ENCODE data around the gene TMEM255B.
"Not testable (repeated sequence)": the region's sequence is repeated elsewhere in the genome, so short reads cannot be mapped to it uniquely, and the experiment has no call there.

TMEM255B gene

DNA sequence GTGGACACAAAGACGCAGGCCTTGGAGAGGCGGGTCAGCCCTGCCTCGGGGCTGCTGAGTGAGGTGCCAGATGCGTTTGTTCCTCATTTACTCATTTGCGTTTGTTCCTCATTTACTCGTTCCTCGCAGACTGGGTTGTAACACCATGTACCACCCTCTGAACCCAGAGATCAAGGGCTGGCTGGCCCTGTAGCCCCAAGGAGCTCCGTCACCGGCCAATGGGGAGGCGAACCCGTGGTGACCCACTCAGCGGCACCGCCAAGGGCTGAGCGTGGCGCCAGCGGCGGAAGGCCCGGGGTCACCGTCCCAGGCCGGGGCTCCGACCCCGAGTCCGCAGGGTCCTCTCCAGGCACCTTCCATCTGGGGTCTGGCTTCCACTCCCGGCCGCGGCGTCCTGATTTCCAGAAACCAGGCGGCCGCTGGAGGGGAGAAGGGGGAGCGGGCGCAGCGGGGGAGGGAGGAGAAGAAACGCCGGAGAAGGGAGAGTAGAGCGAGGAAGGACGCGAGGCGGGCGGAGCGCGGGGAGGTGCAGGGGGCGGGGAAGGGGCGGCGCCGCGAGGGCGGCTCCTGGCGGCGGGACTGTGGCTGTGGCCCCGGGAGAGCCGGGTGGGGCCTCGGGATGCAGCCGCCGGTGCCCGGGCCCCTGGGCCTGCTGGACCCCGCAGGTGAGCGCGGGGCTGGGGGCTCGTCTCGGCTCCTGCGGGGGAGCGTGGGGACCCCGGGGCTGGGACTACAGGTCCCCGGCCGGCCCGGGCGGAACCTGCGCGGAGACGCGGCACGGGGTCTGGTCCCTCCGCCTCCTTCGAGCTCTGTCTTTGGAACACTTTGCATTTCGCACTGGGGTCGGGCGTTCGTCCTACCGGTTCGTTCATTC is at the start of gene TMEM255B:
TMEM255B (plus strand) TSS at position 576 of the 874 bp plus-strand sequence; CDS start at position 620, 44 bp downstream.
- TF ChIP-seq, protein P1, sequence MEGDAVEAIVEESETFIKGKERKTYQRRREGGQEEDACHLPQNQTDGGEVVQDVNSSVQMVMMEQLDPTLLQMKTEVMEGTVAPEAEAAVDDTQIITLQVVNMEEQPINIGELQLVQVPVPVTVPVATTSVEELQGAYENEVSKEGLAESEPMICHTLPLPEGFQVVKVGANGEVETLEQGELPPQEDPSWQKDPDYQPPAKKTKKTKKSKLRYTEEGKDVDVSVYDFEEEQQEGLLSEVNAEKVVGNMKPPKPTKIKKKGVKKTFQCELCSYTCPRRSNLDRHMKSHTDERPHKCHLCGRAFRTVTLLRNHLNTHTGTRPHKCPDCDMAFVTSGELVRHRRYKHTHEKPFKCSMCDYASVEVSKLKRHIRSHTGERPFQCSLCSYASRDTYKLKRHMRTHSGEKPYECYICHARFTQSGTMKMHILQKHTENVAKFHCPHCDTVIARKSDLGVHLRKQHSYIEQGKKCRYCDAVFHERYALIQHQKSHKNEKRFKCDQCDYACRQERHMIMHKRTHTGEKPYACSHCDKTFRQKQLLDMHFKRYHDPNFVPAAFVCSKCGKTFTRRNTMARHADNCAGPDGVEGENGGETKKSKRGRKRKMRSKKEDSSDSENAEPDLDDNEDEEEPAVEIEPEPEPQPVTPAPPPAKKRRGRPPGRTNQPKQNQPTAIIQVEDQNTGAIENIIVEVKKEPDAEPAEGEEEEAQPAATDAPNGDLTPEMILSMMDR (IDR thresholded peaks at IDR 0.05; ENCODE audit: insufficient read depth, low read depth, low read length, missing control alignments): no peak
- peak; percentile 73 for DNase-seq (ENCODE audit: low read depth)
- peak within 1 kb of the TSS; percentile 53 for H3K4me3 ChIP-seq (ENCODE audit: low read length)

DNA sequence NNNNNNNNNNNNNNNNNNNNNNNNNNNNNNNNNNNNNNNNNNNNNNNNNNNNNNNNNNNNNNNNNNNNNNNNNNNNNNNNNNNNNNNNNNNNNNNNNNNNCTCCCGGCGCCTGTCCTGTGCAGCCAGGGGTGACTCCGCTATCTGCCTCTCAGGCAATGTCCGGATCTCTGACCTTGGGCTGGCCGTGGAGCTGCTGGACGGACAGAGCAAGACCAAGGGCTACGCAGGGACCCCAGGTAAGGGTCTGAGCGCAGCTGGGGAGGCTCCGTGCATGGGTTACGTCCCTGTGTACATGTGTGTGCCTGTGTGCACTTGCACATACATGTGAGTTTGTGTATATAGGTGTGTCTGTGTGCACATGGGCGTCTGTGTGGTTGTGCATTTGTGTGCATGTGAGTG is 36.1 kb upstream of the TMEM255B start:
- TF ChIP-seq, protein P1 (IDR thresholded peaks at IDR 0.05; ENCODE audit: insufficient read depth, low read depth, low read length, missing control alignments): no peak
- no peak overlapping the region for H3K4me3 ChIP-seq (ENCODE audit: low read length)
- no peak for DNase-seq (ENCODE audit: low read depth)

DNA sequence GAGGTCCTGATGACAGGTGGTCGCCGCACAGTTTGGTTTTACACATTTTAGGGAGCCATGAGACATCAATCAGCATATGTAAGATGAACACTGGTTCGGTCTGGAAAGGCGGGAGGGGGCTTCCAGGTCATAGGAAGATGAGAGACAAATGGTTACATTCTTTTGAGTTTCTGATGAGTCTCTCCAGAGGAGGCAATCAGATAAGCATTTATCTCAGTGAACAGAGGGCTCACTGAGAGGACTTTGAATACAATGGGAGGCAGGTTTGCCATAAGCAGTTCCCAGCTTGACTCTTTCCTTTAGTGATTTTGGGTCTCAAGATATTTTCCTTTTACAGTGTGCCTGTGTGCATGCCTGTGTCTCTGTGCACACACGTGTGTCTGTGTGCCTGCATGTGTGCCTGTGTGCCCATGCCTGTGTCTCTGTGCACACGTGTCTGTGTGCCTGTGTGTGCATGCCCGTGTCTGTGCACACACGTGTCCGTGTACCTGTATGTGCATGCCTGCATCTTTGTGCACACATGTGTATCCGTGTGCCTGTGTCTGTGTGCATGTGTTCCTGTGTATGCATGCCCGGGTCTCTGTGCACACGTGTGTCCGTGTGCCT is 35.5 kb upstream of the TMEM255B start:
- H3K4me3 ChIP-seq (ENCODE audit: low read length): no peak overlapping the region
- DNase-seq (ENCODE audit: low read depth): no peak
- TF ChIP-seq, protein P1 (IDR thresholded peaks at IDR 0.05; ENCODE audit: insufficient read depth, low read depth, low read length, missing control alignments): no peak

DNA sequence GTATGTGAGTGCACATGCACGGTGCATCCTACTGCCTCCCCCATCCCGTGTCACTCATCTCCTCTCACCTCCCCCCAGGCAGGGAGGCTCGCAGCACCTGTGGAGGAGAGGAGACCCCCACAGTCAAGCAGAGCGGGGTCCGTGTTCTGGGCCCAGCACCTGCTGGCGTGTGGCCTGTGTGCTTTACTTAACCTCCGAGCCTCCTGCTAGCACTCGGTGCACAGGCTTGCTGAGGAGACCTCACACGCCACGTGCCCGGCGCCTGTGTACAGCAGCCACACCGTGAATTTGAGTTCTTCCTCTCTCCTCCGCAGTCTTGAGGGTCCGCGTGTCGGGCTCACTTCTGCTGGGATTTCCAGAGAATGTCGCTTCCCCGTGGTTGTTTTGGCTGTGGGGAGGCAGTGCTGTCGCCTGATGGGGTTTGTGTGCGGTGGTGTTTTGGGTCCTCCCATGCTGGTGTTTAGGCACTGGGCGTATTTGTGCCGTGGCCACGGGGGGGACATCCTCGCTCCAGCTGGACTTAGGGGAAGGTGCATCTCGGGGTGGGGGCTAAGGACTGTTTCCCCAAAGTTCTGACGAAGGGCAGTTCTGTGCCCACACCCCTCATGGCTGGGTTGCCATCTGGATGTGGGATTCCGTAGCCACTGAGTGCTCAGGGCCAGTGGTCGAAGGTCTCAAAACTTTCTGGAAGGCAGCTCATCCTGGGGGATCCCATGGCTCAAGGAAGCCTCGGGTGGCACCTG is 34.8 kb upstream of the TMEM255B start:
- no peak overlapping the region for H3K4me3 ChIP-seq (ENCODE audit: low read length)
- no peak for DNase-seq (ENCODE audit: low read depth)
- TF ChIP-seq, protein P1 (IDR thresholded peaks at IDR 0.05; ENCODE audit: insufficient read depth, low read depth, low read length, missing control alignments): no peak

DNA sequence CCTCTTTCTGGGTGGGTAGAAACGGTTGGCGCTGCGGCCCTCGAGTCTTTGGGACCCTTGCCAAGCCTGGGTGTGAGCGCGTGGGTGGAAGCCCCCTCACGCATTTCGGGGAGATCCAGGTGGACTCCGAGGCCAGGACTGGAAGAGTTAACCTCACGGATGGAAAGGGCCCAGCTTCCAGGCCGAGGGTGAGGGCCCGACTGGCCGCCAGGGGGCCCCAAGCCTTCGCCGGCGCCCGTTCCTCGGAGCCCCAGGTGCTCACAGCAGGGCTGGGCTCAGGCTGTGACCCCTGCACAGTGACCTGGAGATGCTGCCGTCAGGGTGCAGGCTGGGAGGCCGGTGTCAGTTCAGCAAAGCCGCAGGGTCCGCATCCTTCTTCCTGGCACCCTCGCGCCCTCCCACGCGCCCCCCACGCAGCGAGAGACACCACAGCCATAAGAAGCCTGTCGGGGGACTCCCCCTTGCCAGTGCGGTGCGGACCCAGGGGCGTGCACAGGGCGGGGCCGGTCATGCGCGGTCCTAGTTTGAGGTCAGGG is 34.2 kb upstream of the TMEM255B start:
- peak overlapping the region; percentile 18 for H3K4me3 ChIP-seq (ENCODE audit: low read length)
- TF ChIP-seq, protein P1 (IDR thresholded peaks at IDR 0.05; ENCODE audit: insufficient read depth, low read depth, low read length, missing control alignments): peak; percentile 65
- DNase-seq (ENCODE audit: low read depth): peak; percentile 64

DNA sequence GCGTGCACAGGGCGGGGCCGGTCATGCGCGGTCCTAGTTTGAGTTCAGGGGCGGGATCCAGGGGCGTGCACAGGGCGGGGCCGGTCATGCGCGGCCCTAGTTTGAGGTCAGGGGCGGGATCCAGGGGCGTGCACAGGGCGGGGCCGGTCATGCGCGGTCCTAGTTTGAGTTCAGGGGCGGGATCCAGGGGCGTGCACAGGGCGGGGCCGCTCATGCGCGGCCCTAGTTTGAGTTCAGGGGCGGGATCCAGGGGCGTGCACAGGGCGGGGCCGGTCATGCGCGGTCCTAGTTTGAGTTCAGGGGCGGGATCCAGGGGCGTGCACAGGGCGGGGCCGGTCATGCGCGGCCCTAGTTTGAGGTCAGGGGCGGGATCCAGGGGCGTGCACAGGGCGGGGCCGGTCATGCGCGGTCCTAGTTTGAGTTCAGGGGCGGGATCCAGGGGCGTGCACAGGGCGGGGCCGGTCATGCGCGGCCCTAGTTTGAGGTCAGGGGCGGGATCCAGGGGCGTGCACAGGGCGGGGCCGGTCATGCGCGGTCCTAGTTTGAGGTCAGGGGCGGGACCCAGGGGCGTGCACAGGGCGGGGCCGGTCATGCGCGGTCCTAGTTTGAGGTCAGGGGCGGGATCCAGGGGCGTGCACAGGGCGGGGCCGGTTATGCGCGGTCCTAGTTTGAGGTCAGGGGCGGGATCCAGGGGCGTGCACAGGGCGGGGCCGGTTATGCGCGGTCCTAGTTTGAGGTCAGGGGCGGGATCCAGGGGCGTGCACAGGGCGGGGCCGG is 33.5 kb upstream of the TMEM255B start:
- DNase-seq (ENCODE audit: low read depth); H3K4me3 ChIP-seq (ENCODE audit: low read length): not testable (repeated sequence)

DNA sequence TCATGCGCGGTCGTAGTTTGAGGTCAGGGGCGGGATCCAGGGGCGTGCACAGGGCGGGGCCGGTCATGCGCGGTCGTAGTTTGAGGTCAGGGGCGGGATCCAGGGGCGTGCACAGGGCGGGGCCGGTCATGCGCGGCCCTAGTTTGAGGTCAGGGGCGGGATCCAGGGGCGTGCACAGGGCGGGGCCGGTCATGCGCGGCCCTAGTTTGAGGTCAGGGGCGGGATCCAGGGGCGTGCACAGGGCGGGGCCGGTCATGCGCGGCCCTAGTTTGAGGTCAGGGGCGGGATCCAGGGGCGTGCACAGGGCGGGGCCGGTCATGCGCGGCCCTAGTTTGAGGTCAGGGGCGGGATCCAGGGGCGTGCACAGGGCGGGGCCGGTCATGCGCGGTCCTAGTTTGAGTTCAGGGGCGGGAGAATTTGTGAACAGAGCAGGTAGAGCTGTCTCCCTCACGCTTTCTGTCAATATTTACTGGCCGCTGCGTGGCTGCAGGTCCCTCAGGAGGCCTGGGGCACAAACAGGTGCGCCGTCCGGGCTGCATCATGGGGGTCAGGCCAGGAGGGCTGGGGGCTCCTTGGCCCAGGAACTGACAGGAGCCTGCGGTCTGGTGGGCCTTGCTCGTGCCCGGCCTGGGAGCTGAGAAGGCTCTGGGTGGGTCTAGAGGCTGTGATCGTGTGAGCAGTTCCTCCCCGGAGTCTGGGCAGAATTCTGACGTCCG is 32.8 kb upstream of the TMEM255B start:
- not testable (repeated sequence) for DNase-seq (ENCODE audit: low read depth)

More for the DNA sequence above, 32.8 kb upstream of the TMEM255B start:
- H3K4me3 ChIP-seq (ENCODE audit: low read length): not testable (repeated sequence)

All from epithelial cell of esophagus (primary cell).